HL-60 (cell line): ENCODE results near the gene RAB39A.

Experiments
- CTCF ChIP-seq: IDR thresholded peaks from one replicate; pipeline ENCODE4 v1.5.1; 2011; ENCODE audit warnings: low read length, control low read depth, inconsistent platforms; ENCODE audit not compliant: insufficient read depth
- GABPA ChIP-seq: IDR thresholded peaks from 2 replicates; pipeline ENCODE4 v1.6.1; 2012; ENCODE audit warnings: low read depth
- POLR2AphosphoS5 ChIP-seq: IDR thresholded peaks from 2 replicates; pipeline ENCODE4 v1.6.1; 2012; ENCODE audit warnings: low read depth
- REST ChIP-seq: IDR thresholded peaks from 2 replicates; pipeline ENCODE4 v1.6.1; 2012; ENCODE audit warnings: low read depth; ENCODE audit not compliant: insufficient replicate concordance
- SPI1 ChIP-seq: IDR thresholded peaks from 2 replicates; pipeline ENCODE4 v1.6.1; 2012; ENCODE audit warnings: low read depth, mild to moderate bottlenecking, borderline replicate concordance

GRCh38 chr11:108009497-108010370 lies 81.5 kb downstream of the RAB39A start:
- TF ChIP-seq CTCF (no peak), SPI1 (no peak), POLR2AphosphoS5 (no peak), REST (no peak), GABPA (no peak)
